GM19452 (cell line): ENCODE results near the gene ATXN1.

Source experiments
- ATAC-seq: cut with Tn5 transposase; IDR thresholded peaks from one replicate; pipeline ENCODE4 v1.9.1; 2021; ENCODE audit not compliant: unreplicated experiment

ATXN1 gene

GRCh38 chr6:16326971-16327776 is 434.1 kb downstream of the ATXN1 start:
- no peak for ATAC-seq

- ATAC-seq, result no peak
Measured at GRCh38 chr6:16326531-16326930, 434.7 kb downstream of the ATXN1 start.

GRCh38 chr6:16324606-16325225 is 436.5 kb downstream of the ATXN1 start:
- ATAC-seq, result no peak

- ATAC-seq, result no peak
Measured at GRCh38 chr6:16324184-16324583, 437.1 kb downstream of the ATXN1 start.

GRCh38 chr6:16322666-16323312 is 438.5 kb downstream of the ATXN1 start:
- peak; percentile 84 for ATAC-seq

- ATAC-seq, result no peak
Measured at GRCh38 chr6:16321826-16322225, 439.4 kb downstream of the ATXN1 start.

GRCh38 chr6:16321341-16321710 is 439.9 kb downstream of the ATXN1 start:
- no peak for ATAC-seq

- no peak for ATAC-seq
Measured at GRCh38 chr6:16320533-16321340, 440.5 kb downstream of the ATXN1 start.

- peak; percentile 64 for ATAC-seq
Measured at GRCh38 chr6:16319813-16320532, 441.3 kb downstream of the ATXN1 start.

GRCh38 chr6:16318953-16319720 is 442.1 kb downstream of the ATXN1 start:
- no peak for ATAC-seq

- no peak for ATAC-seq
Measured at GRCh38 chr6:16318538-16318937, 442.7 kb downstream of the ATXN1 start.

- no peak for ATAC-seq
Measured at GRCh38 chr6:16316741-16317251, 444.5 kb downstream of the ATXN1 start.

- no peak for ATAC-seq
Measured at GRCh38 chr6:16314296-16314695, 447.0 kb downstream of the ATXN1 start.

GRCh38 chr6:16313732-16314131 is 447.5 kb downstream of the ATXN1 start:
- ATAC-seq, result no peak

- ATAC-seq, result no peak
Measured at GRCh38 chr6:16311763-16312162, 449.5 kb downstream of the ATXN1 start.

- ATAC-seq, result no peak
Measured at GRCh38 chr6:16306334-16306733, 454.9 kb downstream of the ATXN1 start.

GRCh38 chr6:16305788-16306187 is 455.5 kb downstream of the ATXN1 start:
- peak; percentile 24 for ATAC-seq

GRCh38 chr6:16305246-16305725 is 456.0 kb downstream of the ATXN1 start:
- peak; percentile 73 for ATAC-seq

GRCh38 chr6:16302721-16303552 is 458.3 kb downstream of the ATXN1 start:
- ATAC-seq, result no peak
